Neural progenitor cell (in vitro differentiated cells): ENCODE measurements around the gene PARD6A. TPM values are rescaled to one million over a fixed set of nuclear protein-coding genes. Genes with fewer than 3 reads are reported as not detected.

Experiments
- DNase-seq: peaks from one replicate; pipeline ENCODE4 v3.0.0-alpha.2; 2016; ENCODE audit warnings: low spot score
- H2AFZ ChIP-seq: fragments of 200-600 bp; sonication (generic); replicated peaks from 2 replicates; pipeline ENCODE4 v1.6.1; 2016; ENCODE audit warnings: antibody characterized with exemption
- H3F3A ChIP-seq: fragments of 200-600 bp; sonication (generic); 2 replicates; pipeline ENCODE4 v1.6.1; 2016; ENCODE audit warnings: antibody characterized with exemption, low read depth
- H3K27ac ChIP-seq: fragments of 200-600 bp; sonication (generic); 2 replicates; pipeline ENCODE4 v1.5.1; 2016; ENCODE audit warnings: mild to moderate bottlenecking
- H3K27me3 ChIP-seq: fragments of 200-600 bp; sonication (generic); 2 replicates; pipeline ENCODE4 v1.6.1; 2016; ENCODE audit warnings: mild to moderate bottlenecking, moderate library complexity
- H3K36me3 ChIP-seq: fragments of 200-600 bp; sonication (generic); 2 replicates; pipeline ENCODE4 v1.5.1; 2016
- H3K4me1 ChIP-seq: fragments of 200-600 bp; sonication (generic); 2 replicates; pipeline ENCODE4 v1.6.1; 2016; ENCODE audit warnings: mixed run types
- H3K4me2 ChIP-seq: fragments of 200-600 bp; sonication (generic); 2 replicates; pipeline ENCODE4 v1.6.1; 2016
- H3K4me3 ChIP-seq: fragments of 200-600 bp; sonication (generic); 2 replicates; pipeline ENCODE4 v1.5.1; 2016
- H3K79me2 ChIP-seq: fragments of 200-600 bp; sonication (generic); 2 replicates; pipeline ENCODE4 v1.6.1; 2016; ENCODE audit warnings: low read depth
- H3K9ac ChIP-seq: fragments of 200-600 bp; sonication (generic); 2 replicates; pipeline ENCODE4 v1.6.1; 2016
- H3K9me3 ChIP-seq: fragments of 200-600 bp; sonication (generic); 2 replicates; pipeline ENCODE4 v1.5.1; 2016; ENCODE audit warnings: low read depth
- H4K20me1 ChIP-seq: fragments of 200-600 bp; sonication (generic); 2 replicates; pipeline ENCODE4 v1.6.1; 2016; ENCODE audit warnings: low read depth
- H3K27ac Mint-ChIP-seq: 3 replicates; pipeline ENCODE4 v1.8.0; 2021; ENCODE audit warnings: mixed read lengths
- H3K27me3 Mint-ChIP-seq: 2 replicates; pipeline ENCODE4 v1.8.0; 2022; ENCODE audit warnings: low read depth, mild to moderate bottlenecking, inconsistent platforms, moderate library complexity, mixed read lengths; ENCODE audit not compliant: insufficient read depth
- H3K36me3 Mint-ChIP-seq: 3 replicates; pipeline ENCODE4 v1.8.0; 2021; ENCODE audit warnings: mixed read lengths
- H3K4me1 Mint-ChIP-seq: 3 replicates; pipeline ENCODE4 v1.8.0; 2021; ENCODE audit warnings: mixed read lengths
- H3K4me3 Mint-ChIP-seq: 3 replicates; pipeline ENCODE4 v1.8.0; 2021; ENCODE audit warnings: mild to moderate bottlenecking, moderate library complexity, mixed read lengths
- H3K9me3 Mint-ChIP-seq: 3 replicates; pipeline ENCODE4 v1.8.0; 2020; ENCODE audit warnings: mixed read lengths
- EZH2 ChIP-seq: fragments of 200-600 bp; sonication (generic); IDR thresholded peaks from 2 replicates; pipeline ENCODE4 v1.6.1; 2017; ENCODE audit warnings: antibody characterized with exemption, mild to moderate bottlenecking, moderate library complexity
- EZH2phosphoT487 ChIP-seq: fragments of 200-600 bp; sonication (generic); IDR thresholded peaks from 2 replicates; pipeline ENCODE4 v1.6.1; 2017; ENCODE audit warnings: antibody characterized with exemption
- total RNA-seq: library from RNA; depleted of rRNA; stranded (reverse); fragments of >200 nt; gene quantifications from 2 replicates; pipeline ENCODE4 v1.2.3, GENCODE V29; 2015; ENCODE audit warnings: low replicate concordance
- TF ChIP-seq, protein P1 (sequence below): fragments of 200-600 bp; sonication (generic); IDR thresholded peaks from 2 replicates; pipeline ENCODE4 v1.5.1; 2017; ENCODE audit warnings: antibody characterized with exemption, mild to moderate bottlenecking

PARD6A gene
- total RNA-seq, 1 donor from 2014 or later: 2.7 TPM

DNA sequence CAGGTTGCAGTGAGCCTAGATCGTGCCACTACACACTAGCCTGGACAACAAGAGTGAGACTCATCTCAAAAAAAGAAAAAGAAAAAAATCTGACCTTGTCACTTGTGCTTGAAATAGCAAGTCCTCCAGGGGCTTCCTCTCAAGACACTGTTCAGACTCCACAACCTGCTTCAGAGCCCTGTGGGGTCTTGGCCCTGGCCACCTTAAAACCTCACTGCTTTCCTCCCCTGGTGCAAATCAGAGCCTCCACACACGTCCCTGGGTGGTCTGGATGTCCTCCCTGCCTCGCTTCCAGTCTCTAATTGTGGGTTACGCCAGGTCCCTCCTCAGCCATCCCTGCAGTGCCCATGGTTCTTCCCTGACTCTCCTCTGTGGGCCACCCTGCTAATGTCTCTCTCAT, 5.4 kb upstream of the PARD6A start:
- Histone ChIP-seq H3K36me3 (no peaks in the 10 kb centered on the region), H4K20me1 (peaks cover 67% of the 10 kb centered on the region), H3K9me3 (no peaks in the 10 kb centered on the region), H3K4me1 (peaks cover 10% of the 10 kb centered on the region), H3F3A (peaks cover 10% of the 10 kb centered on the region), H3K27me3 (peaks cover 33% of the 10 kb centered on the region), H3K4me3 (no peak overlapping the region), H3K27ac (no peak overlapping the region), H3K9ac (no peak overlapping the region), H3K79me2 (peaks cover 8% of the 10 kb centered on the region), H2AFZ (no peak overlapping the region), H3K4me2 (no peak overlapping the region)
- Mint-ChIP-seq H3K4me1 (peaks cover 10% of the 10 kb centered on the region), H3K27ac (no peak overlapping the region), H3K4me3 (peak overlapping the region; percentile 53), H3K27me3 (peaks cover 32% of the 10 kb centered on the region), H3K36me3 (no peaks in the 10 kb centered on the region), H3K9me3 (no peaks in the 10 kb centered on the region)
- no peak for DNase-seq
- TF ChIP-seq, protein P1, sequence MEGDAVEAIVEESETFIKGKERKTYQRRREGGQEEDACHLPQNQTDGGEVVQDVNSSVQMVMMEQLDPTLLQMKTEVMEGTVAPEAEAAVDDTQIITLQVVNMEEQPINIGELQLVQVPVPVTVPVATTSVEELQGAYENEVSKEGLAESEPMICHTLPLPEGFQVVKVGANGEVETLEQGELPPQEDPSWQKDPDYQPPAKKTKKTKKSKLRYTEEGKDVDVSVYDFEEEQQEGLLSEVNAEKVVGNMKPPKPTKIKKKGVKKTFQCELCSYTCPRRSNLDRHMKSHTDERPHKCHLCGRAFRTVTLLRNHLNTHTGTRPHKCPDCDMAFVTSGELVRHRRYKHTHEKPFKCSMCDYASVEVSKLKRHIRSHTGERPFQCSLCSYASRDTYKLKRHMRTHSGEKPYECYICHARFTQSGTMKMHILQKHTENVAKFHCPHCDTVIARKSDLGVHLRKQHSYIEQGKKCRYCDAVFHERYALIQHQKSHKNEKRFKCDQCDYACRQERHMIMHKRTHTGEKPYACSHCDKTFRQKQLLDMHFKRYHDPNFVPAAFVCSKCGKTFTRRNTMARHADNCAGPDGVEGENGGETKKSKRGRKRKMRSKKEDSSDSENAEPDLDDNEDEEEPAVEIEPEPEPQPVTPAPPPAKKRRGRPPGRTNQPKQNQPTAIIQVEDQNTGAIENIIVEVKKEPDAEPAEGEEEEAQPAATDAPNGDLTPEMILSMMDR: no peak
- TF ChIP-seq EZH2phosphoT487 (no peak), EZH2 (no peak)

- H3K4me2 ChIP-seq: no peak overlapping the region
- no peak for DNase-seq
- H3K27me3 ChIP-seq: peaks cover 33% of the 10 kb centered on the region
- Mint-ChIP-seq H3K4me1 (peaks cover 12% of the 10 kb centered on the region), H3K4me3 (no peak overlapping the region), H3K27ac (no peak overlapping the region), H3K36me3 (no peaks in the 10 kb centered on the region), H3K27me3 (peaks cover 23% of the 10 kb centered on the region), H3K9me3 (no peaks in the 10 kb centered on the region)
- no peak overlapping the region for H3K4me3 ChIP-seq
- no peaks in the 10 kb centered on the region for H3K36me3 ChIP-seq
- H3K9ac ChIP-seq: no peak overlapping the region
- H3F3A ChIP-seq: peaks cover 19% of the 10 kb centered on the region
- peaks cover 67% of the 10 kb centered on the region for H4K20me1 ChIP-seq
- peaks cover 11% of the 10 kb centered on the region for H3K4me1 ChIP-seq
- no peak overlapping the region for H3K27ac ChIP-seq
- TF ChIP-seq EZH2 (no peak), EZH2phosphoT487 (no peak)
- TF ChIP-seq, protein P1: no peak
- no peak overlapping the region for H2AFZ ChIP-seq
- H3K79me2 ChIP-seq: peaks cover 8% of the 10 kb centered on the region
- H3K9me3 ChIP-seq: no peaks in the 10 kb centered on the region
Measured at GRCh38 chr16:67656344-67657016, 4.3 kb upstream of the PARD6A start.

GRCh38 chr16:67657017-67657608, 3.6 kb upstream of the PARD6A start:
- TF ChIP-seq, protein P1: no peak
- TF ChIP-seq EZH2 (no peak), EZH2phosphoT487 (no peak)
- no peak overlapping the region for H3K9ac ChIP-seq
- H3F3A ChIP-seq: peaks cover 22% of the 10 kb centered on the region
- peaks cover 67% of the 10 kb centered on the region for H4K20me1 ChIP-seq
- H3K4me2 ChIP-seq: no peak overlapping the region
- no peak overlapping the region for H3K27ac Mint-ChIP-seq
- H3K4me3 ChIP-seq: no peak overlapping the region
- H3K36me3 ChIP-seq: no peaks in the 10 kb centered on the region
- H3K79me2 ChIP-seq: peaks cover 8% of the 10 kb centered on the region
- no peak overlapping the region for H3K27ac ChIP-seq
- H3K4me3 Mint-ChIP-seq: peak overlapping the region; percentile 10
- H3K4me1 ChIP-seq: peaks cover 15% of the 10 kb centered on the region
- H3K27me3 Mint-ChIP-seq: peaks cover 18% of the 10 kb centered on the region
- H3K27me3 ChIP-seq: peaks cover 34% of the 10 kb centered on the region
- DNase-seq: no peak
- H3K9me3 Mint-ChIP-seq: no peaks in the 10 kb centered on the region
- no peak overlapping the region for H2AFZ ChIP-seq
- H3K4me1 Mint-ChIP-seq: peaks cover 10% of the 10 kb centered on the region
- no peaks in the 10 kb centered on the region for H3K9me3 ChIP-seq
- H3K36me3 Mint-ChIP-seq: no peaks in the 10 kb centered on the region
